ENCODE results near the gene ERP44.

Gene ERP44

DNA sequence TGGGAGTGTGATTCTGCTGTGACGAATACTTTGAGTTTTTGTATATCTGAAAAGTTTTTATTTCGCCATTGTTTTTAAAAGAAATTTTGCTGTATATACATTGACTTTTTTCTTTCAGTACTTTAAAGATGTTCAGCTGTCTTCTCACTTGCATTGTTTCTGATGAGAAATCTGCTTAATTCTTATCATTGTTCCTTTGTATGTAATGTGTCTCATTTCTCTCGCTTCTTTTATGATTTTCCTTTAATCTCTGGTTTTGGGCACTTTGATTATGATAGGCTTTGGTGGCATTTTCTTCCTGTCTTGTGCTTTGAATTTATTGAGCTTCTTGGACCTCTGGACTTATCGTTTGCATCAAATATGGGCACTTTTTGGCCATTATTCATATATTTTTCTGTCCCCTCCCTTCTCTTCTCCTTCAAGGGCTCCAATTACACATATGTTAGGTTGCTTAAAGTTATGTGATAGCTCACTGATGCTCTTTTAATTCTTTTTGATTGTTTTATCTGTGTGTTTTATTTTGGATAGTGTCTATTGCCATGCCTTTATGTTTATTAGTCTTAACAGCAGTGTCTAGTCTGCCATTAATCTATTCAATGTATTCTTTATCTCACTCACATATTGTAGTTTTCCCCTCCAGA is 161.7 kb downstream of the ERP44 start:
- no peak for DNase-seq (ENCODE audit: low spot score)

DNA sequence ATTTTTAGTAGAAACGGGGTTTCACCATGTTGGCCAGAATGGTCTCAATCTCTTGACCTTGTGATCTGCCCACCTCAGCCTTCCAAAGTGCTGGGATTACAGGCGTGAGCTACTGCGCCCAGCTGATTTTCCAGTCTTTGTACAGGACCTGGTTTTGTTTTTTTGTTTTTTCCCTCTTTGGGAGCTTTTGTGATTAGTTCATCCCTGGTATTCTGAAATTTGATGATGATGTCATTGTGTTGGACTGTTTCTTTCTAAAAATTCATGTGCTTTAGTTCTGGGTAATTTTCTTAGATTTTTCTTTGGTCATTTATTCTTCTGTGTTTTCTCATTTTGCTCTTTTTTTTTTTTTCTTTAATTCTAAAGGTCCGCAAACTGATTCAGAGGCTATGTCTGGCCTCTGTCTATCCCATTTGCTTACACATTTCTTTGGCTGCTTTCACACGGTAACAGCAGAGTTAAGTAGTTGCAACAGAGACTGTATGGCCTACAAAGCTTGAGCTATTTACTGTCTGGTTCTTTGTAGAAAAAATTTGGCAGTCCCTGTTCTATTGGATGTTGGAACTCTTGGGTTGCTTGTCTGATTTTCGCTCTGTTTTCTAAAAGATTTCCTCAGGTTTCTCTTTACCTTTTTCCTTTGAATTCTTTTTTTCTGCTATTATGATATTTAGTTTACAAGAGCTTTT is 167.5 kb downstream of the ERP44 start:
- DNase-seq (ENCODE audit: low spot score) = no peak

DNA sequence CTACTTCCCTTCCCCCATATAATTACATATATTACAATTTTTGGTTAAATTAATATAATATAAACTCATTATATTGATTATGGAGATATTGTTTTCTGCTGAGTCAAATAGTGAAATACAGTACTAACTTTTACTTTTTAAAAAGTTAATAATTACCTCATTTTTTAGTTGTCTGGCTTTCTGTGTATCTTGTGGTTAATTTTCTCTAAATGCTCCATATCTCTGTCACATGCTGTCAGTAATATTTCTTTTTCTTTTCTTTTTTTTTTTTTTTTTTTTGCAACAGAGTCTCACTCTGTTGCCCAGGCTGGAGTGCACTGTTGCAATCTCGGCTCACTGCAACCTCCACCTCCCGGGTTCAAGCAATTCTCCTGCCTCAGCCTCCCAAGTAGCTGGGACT is 169.1 kb downstream of the ERP44 start:
- DNase-seq (ENCODE audit: low spot score) = no peak
